ENCODE data around the gene GDPD3.

- TF ChIP-seq ZFP3 (CRISPR knock-in tag; IDR thresholded peaks at IDR 0.05) = no peak
- no peak for TF ChIP-seq TCF4 (CRISPR knock-in tag; IDR thresholded peaks at IDR 0.05; ENCODE audit: borderline replicate concordance)
- no peak for TF ChIP-seq ESRRG (CRISPR knock-in tag; IDR thresholded peaks at IDR 0.05)
- TF ChIP-seq TSHZ2 (CRISPR knock-in tag; IDR thresholded peaks at IDR 0.05) = no peak
- TF ChIP-seq ZFP30 (CRISPR knock-in tag; IDR thresholded peaks at IDR 0.05) = no peak
- no peak for TF ChIP-seq ARNTL (CRISPR knock-in tag; IDR thresholded peaks at IDR 0.05; ENCODE audit: borderline replicate concordance, low read depth)
- no peak for TF ChIP-seq ISL1 (CRISPR knock-in tag; IDR thresholded peaks at IDR 0.05)
- no peak for TF ChIP-seq RARB (CRISPR knock-in tag; IDR thresholded peaks at IDR 0.05)
- no peak for TF ChIP-seq CREB5 (CRISPR knock-in tag; IDR thresholded peaks at IDR 0.05; ENCODE audit: low read depth)
Measured at GRCh38 chr16:30090610-30091331, 22.6 kb downstream of the GDPD3 start.

Data from SK-N-SH treated with all-trans-retinoic acid at 6 μM for 48 hours (cell line).